AG10803 (cell line): ENCODE results near the gene FKBP2.

Source experiments
- DNase-seq: peaks from one replicate; pipeline ENCODE4 v3.0.0; 2010; ENCODE audit warnings: low read depth
- H3K4me3 ChIP-seq: 2 replicates; pipeline ENCODE4 v1.5.1; 2011; ENCODE audit warnings: mild to moderate bottlenecking, low read length, control low read depth
- CTCF ChIP-seq: conservative IDR thresholded peaks from 2 replicates; pipeline ENCODE4 v1.5.1; 2011; ENCODE audit warnings: mild to moderate bottlenecking, low read length, control low read depth, inconsistent platforms

The FKBP2 gene

GRCh38 chr11:64240435-64241240 lies at the start of gene FKBP2:
FKBP2 (plus strand) TSS chr11:64241095; CDS start chr11:64242388, 1,293 bp downstream.
- DNase-seq = peak; percentile 96

GRCh38 chr11:64192434-64192833 lies 48.5 kb upstream of the FKBP2 start:
- DNase-seq = no peak
- no peak for TF ChIP-seq CTCF
- no peak overlapping the region for H3K4me3 ChIP-seq

More at GRCh38 chr11:64240435-64241240, at the start of gene FKBP2:
- peak within 1 kb of the TSS; percentile 82 for H3K4me3 ChIP-seq
- no peak for TF ChIP-seq CTCF

GRCh38 chr11:64196626-64197025 lies 44.3 kb upstream of the FKBP2 start:
- TF ChIP-seq CTCF = no peak

GRCh38 chr11:64198511-64198910 lies 42.4 kb upstream of the FKBP2 start:
- no peak overlapping the region for H3K4me3 ChIP-seq
- DNase-seq = no peak
- TF ChIP-seq CTCF = no peak

More at GRCh38 chr11:64196626-64197025, 44.3 kb upstream of the FKBP2 start:
- no peak overlapping the region for H3K4me3 ChIP-seq
- no peak for DNase-seq

- no peak overlapping the region for H3K4me3 ChIP-seq
- TF ChIP-seq CTCF = no peak
- no peak for DNase-seq
These were observed 39.4 kb upstream of the FKBP2 start for GRCh38 chr11:64201543-64201942.

GRCh38 chr11:64202992-64203391 lies 37.9 kb upstream of the FKBP2 start:
- TF ChIP-seq CTCF = no peak
- H3K4me3 ChIP-seq = no peak overlapping the region
- no peak for DNase-seq

GRCh38 chr11:64203421-64204079 lies 37.3 kb upstream of the FKBP2 start:
- DNase-seq = no peak
- no peak overlapping the region for H3K4me3 ChIP-seq
- no peak for TF ChIP-seq CTCF
